ENCODE measurements around the gene CAMTA1. TPM values are rescaled to one million over a fixed set of nuclear protein-coding genes. Genes with fewer than 3 reads are reported as not detected.

CAMTA1 gene
- total RNA-seq, 2 donors from 2014 or later = 100 to 102 TPM

DNA sequence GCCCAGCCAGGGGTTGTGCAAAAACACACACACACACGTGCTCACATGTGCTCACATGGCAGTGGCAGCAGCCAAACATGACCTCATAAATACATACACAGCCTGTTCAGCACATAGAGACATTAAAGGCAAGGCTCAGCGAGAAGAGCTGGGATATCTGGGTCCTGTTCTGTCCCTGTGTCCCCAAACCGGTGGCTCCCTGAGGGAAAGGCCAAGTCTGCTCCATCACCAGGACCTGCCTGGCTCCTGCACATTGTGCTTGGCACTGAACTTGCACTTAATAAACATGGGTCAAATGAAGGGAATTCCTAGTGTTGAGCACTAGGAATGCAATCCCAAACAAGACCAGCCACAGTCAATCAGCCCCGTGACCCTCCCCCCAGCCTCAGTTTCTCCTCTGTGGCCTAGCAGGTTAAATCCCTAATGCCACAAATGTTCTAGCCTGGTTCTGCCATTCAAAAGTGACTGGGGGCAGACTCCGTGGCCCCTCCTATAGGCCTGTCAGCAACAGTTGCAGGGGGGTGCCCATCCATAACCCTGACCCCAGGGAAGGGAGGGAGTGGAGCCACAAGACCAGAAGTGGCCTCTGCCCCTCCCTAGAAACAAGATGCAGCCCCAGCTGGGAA, 825.0 kb downstream of the CAMTA1 start:
- 80% methylated on average over 5 of the region's 5 CpGs for WGBS
- no peak overlapping the region for H3K27ac ChIP-seq
- H3K36me3 ChIP-seq = no peaks in the 10 kb centered on the region
- no peaks in the 10 kb centered on the region for H3K27me3 ChIP-seq (replicated peaks; ENCODE audit: insufficient read depth)
- no peaks in the 10 kb centered on the region for H3K4me1 ChIP-seq (replicated peaks)
- no peak overlapping the region for H3K4me3 ChIP-seq
- H3K9me3 ChIP-seq = no peaks in the 10 kb centered on the region
- DNase-seq (ENCODE audit: low spot score) = no peak
- no peak for TF ChIP-seq POLR2AphosphoS5 (IDR thresholded peaks at IDR 0.05)
- TF ChIP-seq POLR2A (IDR thresholded peaks at IDR 0.05) = no peak
- TF ChIP-seq, protein P1, sequence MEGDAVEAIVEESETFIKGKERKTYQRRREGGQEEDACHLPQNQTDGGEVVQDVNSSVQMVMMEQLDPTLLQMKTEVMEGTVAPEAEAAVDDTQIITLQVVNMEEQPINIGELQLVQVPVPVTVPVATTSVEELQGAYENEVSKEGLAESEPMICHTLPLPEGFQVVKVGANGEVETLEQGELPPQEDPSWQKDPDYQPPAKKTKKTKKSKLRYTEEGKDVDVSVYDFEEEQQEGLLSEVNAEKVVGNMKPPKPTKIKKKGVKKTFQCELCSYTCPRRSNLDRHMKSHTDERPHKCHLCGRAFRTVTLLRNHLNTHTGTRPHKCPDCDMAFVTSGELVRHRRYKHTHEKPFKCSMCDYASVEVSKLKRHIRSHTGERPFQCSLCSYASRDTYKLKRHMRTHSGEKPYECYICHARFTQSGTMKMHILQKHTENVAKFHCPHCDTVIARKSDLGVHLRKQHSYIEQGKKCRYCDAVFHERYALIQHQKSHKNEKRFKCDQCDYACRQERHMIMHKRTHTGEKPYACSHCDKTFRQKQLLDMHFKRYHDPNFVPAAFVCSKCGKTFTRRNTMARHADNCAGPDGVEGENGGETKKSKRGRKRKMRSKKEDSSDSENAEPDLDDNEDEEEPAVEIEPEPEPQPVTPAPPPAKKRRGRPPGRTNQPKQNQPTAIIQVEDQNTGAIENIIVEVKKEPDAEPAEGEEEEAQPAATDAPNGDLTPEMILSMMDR (IDR thresholded peaks at IDR 0.05) = no peak
- intact Hi-C loops (cut with DNase I) = no loop called here

DNA sequence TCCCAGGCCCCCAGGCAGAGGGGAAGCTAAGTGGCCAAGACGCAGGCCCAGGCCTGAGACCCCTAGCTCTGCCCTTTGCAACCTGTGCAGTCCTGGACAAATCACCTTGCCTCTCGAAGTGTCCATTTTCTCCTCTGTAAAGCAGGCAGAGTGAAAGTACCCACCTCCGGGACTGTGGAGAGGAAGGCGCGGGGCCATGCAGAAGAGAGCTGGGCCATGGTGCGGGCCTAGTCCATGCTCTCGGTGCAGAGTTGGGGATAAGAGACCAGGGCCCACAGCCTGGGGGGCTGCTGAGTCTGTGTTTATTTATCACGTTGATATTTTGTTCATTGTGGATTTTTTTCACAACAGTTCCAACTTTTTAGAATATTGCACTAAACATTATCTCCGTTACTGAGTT, 825.7 kb downstream of the CAMTA1 start:
- DNase-seq (ENCODE audit: low spot score) = no peak
- Histone ChIP-seq H3K27me3 (replicated peaks; ENCODE audit: insufficient read depth) (no peaks in the 10 kb centered on the region), H3K4me3 (no peak overlapping the region), H3K4me1 (replicated peaks) (no peaks in the 10 kb centered on the region), H3K27ac (no peak overlapping the region), H3K9me3 (no peaks in the 10 kb centered on the region), H3K36me3 (no peaks in the 10 kb centered on the region)
- TF ChIP-seq POLR2AphosphoS5 (IDR thresholded peaks at IDR 0.05) (no peak), POLR2A (IDR thresholded peaks at IDR 0.05) (no peak)
- TF ChIP-seq, protein P1 (IDR thresholded peaks at IDR 0.05) = no peak
- intact Hi-C loops (cut with DNase I) = no loop called here
- WGBS = 82% methylated on average over 9 of the region's 9 CpGs

DNA sequence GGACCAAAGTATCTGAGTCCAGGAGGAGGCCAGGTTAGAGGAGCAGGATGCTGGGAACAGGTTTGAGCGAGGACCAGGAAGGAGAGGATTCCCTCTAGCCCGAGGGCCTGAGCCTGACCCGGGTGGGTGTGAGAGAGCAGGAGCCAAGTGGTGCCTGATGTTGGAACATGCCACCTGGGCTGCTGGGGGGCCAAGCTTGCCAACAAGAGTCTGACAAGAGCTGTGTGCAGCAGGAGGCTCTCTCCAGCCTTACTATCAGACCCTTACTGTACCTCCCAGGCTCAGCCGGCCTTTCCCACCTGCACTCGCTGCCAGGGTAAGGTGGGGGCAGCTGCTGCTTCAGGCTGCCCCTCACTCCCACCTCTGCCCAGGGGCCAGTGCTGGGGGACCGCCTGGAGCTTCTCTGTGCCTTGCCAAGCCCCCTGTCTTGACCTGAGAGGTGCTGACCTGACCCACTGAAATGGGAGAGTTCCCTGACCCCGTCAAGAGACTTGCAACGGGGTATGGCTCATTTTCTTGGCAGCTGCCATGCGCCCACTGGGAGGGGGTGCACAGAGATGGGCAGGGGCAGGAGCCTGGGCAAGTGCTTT, 826.3 kb downstream of the CAMTA1 start:
- DNase-seq (ENCODE audit: low spot score) = no peak
- TF ChIP-seq, protein P1 (IDR thresholded peaks at IDR 0.05) = no peak
- TF ChIP-seq POLR2AphosphoS5 (IDR thresholded peaks at IDR 0.05) (no peak), POLR2A (IDR thresholded peaks at IDR 0.05) (no peak)
- no peaks in the 10 kb centered on the region for H3K27me3 ChIP-seq (replicated peaks; ENCODE audit: insufficient read depth)
- no peak overlapping the region for H3K4me3 ChIP-seq
- no peak overlapping the region for H3K27ac ChIP-seq
- intact Hi-C loops (cut with DNase I) = no loop called here
- no peaks in the 10 kb centered on the region for H3K36me3 ChIP-seq
- 65% methylated on average over 9 of the region's 9 CpGs for WGBS
- H3K9me3 ChIP-seq = no peaks in the 10 kb centered on the region
- no peaks in the 10 kb centered on the region for H3K4me1 ChIP-seq (replicated peaks)

DNA sequence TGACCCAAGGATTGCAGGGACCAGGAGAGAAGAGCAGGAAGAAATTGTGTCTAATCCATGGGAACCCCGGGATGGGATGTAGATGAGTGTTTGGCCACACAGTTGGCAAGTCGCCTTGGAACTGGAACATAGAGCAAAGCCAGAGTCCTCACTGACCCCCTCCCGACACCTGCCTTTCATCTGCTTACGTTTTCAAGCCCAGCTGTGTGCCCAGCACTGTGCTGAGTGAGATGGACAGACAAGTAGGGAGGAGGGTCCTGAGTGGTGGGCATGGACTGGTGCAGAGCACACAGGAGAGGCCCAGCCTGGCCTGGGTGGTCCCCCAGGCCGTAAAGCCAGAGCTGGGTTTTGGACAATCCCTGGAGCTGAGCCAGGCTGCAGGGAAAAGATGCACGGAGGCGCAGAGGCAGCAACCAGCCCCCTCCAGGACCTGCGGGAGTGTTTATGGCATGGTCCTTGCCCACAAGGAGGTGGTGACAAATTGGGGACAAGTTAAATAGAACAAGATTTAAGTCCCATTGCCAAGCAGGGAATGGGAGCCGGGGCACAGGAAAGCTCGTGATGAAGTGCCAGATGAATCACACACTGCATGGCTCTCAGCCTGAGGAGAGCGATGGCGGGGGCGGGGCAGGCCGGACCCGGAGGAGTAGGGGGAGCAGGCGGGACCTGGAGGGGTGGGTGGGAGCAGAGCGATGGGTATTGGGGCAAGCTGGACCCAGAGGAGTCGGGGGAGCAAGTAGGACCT, 828.0 kb downstream of the CAMTA1 start:
- no peaks in the 10 kb centered on the region for H3K9me3 ChIP-seq
- no peaks in the 10 kb centered on the region for H3K27me3 ChIP-seq (replicated peaks; ENCODE audit: insufficient read depth)
- no peaks in the 10 kb centered on the region for H3K36me3 ChIP-seq
- H3K4me3 ChIP-seq = no peak overlapping the region
- H3K4me1 ChIP-seq (replicated peaks) = no peaks in the 10 kb centered on the region
- TF ChIP-seq, protein P1 (IDR thresholded peaks at IDR 0.05) = no peak
- TF ChIP-seq POLR2AphosphoS5 (IDR thresholded peaks at IDR 0.05) = no peak
- TF ChIP-seq POLR2A (IDR thresholded peaks at IDR 0.05) = no peak
- DNase-seq (ENCODE audit: low spot score) = no peak
- 67% methylated on average over 18 of the region's 18 CpGs for WGBS
- intact Hi-C loops (cut with DNase I) = no loop called here
- H3K27ac ChIP-seq = no peak overlapping the region

Measured in prostate gland (tissue), 2 donors.